DOHH2 (cell line): ENCODE data around the gene GADD45A.

Experiments
- H3F3A ChIP-seq: fragments of 200-600 bp; sonication (generic), shearing (Covaris generic); 2 replicates; pipeline ENCODE4 v1.6.0; 2016; ENCODE audit warnings: antibody characterized with exemption, mild to moderate bottlenecking; ENCODE audit not compliant: control insufficient read depth, insufficient read depth
- H3K27ac ChIP-seq: fragments of 200-600 bp; sonication (generic); 2 replicates; pipeline ENCODE4 v1.5.1; 2014; ENCODE audit warnings: low read depth, mild to moderate bottlenecking, low read length, moderate library complexity
- H3K27me3 ChIP-seq: fragments of 200-600 bp; sonication (generic); 2 replicates; pipeline ENCODE4 v1.6.1; 2014; ENCODE audit warnings: mild to moderate bottlenecking, low read length, mixed read lengths; ENCODE audit not compliant: control insufficient read depth
- H3K36me3 ChIP-seq: fragments of 200-600 bp; sonication (generic); 2 replicates; pipeline ENCODE4 v1.6.1; 2014; ENCODE audit warnings: mild to moderate bottlenecking, low read length, moderate library complexity, mixed read lengths; ENCODE audit not compliant: control insufficient read depth
- H3K4me1 ChIP-seq: fragments of 200-600 bp; sonication (generic); 2 replicates; pipeline ENCODE4 v1.6.1; 2014; ENCODE audit warnings: mild to moderate bottlenecking, low read length, mixed read lengths; ENCODE audit not compliant: control insufficient read depth
- H3K4me2 ChIP-seq: fragments of 200-600 bp; sonication (generic); 2 replicates; pipeline ENCODE4 v1.6.0; 2014; ENCODE audit warnings: mild to moderate bottlenecking, low read length, moderate library complexity
- H3K4me3 ChIP-seq: fragments of 200-600 bp; sonication (generic); 2 replicates; pipeline ENCODE4 v1.5.1; 2014; ENCODE audit warnings: mild to moderate bottlenecking, low read length, mixed read lengths
- H3K79me2 ChIP-seq: fragments of 200-600 bp; sonication (generic); 2 replicates; pipeline ENCODE4 v1.6.1; 2014; ENCODE audit warnings: mild to moderate bottlenecking, low read length, mixed read lengths; ENCODE audit not compliant: control insufficient read depth
- H3K9me2 ChIP-seq: fragments of 200-600 bp; sonication (generic); replicated peaks from 2 replicates; pipeline ENCODE4 v1.6.1; 2014; ENCODE audit warnings: mild to moderate bottlenecking, low read length, mixed read lengths; ENCODE audit not compliant: control insufficient read depth
- H3K9me3 ChIP-seq: fragments of 200-600 bp; sonication (generic); 2 replicates; pipeline ENCODE4 v1.6.1; 2014; ENCODE audit warnings: antibody characterized with exemption, low read length, mixed read lengths; ENCODE audit not compliant: control insufficient read depth, insufficient read depth
- H4K20me1 ChIP-seq: fragments of 200-600 bp; sonication (generic); 2 replicates; pipeline ENCODE4 v1.6.0; 2014; ENCODE audit warnings: low read depth, mild to moderate bottlenecking, antibody characterized with exemption, low read length, moderate library complexity; ENCODE audit not compliant: control insufficient read depth, insufficient read depth
- EZH2phosphoT487 ChIP-seq: fragments of 200-600 bp; sonication (generic); IDR thresholded peaks from 2 replicates; pipeline ENCODE4 v1.6.1; 2017; ENCODE audit warnings: borderline replicate concordance, mild to moderate bottlenecking, antibody characterized with exemption, low read length, moderate library complexity, mixed read lengths
- TF ChIP-seq, protein P1 (sequence below): fragments of 200-600 bp; sonication (generic); IDR thresholded peaks from one replicate; pipeline ENCODE4 v1.5.1; 2014; ENCODE audit warnings: antibody characterized with exemption, mild to moderate bottlenecking, low read depth, low read length; ENCODE audit not compliant: poor library complexity, severe bottlenecking

GADD45A gene

DNA sequence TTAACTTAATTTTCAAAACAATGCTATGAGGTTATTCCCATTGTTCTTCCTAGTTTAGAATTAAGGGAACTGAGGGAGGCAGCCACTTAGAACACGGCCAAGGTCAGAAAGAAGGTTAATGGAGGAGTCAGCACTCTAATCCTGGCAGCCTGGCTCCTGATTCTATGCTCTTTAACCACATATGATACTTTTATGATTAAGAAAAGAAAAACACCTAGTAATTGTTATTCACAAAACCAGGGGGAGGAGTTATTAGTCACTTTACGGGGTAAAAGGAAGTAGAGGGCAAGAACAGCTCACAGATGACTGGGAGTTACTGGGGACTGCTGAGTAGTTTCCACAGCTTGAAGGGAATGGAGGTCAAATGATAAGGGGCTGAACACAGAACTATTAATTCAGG, 38.6 kb downstream of the GADD45A start:
- TF ChIP-seq EZH2phosphoT487: no peak
- TF ChIP-seq, protein P1, sequence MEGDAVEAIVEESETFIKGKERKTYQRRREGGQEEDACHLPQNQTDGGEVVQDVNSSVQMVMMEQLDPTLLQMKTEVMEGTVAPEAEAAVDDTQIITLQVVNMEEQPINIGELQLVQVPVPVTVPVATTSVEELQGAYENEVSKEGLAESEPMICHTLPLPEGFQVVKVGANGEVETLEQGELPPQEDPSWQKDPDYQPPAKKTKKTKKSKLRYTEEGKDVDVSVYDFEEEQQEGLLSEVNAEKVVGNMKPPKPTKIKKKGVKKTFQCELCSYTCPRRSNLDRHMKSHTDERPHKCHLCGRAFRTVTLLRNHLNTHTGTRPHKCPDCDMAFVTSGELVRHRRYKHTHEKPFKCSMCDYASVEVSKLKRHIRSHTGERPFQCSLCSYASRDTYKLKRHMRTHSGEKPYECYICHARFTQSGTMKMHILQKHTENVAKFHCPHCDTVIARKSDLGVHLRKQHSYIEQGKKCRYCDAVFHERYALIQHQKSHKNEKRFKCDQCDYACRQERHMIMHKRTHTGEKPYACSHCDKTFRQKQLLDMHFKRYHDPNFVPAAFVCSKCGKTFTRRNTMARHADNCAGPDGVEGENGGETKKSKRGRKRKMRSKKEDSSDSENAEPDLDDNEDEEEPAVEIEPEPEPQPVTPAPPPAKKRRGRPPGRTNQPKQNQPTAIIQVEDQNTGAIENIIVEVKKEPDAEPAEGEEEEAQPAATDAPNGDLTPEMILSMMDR: no peak
- Histone ChIP-seq H3F3A (no peaks in the 10 kb centered on the region), H3K79me2 (no peaks in the 10 kb centered on the region), H3K4me1 (peaks cover 5% of the 10 kb centered on the region), H3K27me3 (no peaks in the 10 kb centered on the region), H3K4me3 (no peak overlapping the region), H3K9me3 (no peaks in the 10 kb centered on the region), H3K4me2 (no peak overlapping the region), H3K27ac (no peak overlapping the region), H3K36me3 (no peaks in the 10 kb centered on the region), H4K20me1 (no peaks in the 10 kb centered on the region), H3K9me2 (no peaks in the 10 kb centered on the region)

DNA sequence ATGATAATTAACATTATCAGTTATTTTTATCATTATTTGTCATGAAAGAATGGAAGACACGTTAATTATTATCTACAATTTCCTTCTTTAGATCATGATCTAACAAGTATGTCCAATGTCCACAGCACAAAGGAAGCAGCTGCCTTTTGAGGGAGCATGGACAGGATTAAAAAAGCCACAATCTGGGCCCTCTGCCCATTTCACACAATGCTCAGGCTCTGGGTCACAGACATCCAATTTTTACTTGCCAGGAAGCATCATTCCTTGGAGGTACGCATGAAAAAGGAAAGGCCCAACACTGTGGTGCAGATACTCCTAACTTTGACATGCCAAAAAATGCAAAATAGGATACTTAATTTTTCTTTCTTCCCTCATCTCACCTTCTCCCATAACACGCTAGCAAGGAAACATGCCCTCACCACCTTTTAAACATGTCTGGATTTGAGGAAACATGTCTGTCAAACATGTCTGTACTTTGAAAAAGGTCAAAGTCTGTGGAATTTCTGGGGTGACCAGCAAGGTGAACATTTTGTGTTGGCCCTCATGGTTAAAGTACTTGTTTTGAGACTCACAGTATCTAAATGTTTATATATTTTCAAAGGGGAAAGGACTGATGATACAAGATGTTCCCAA, 40.0 kb downstream of the GADD45A start:
- no peaks in the 10 kb centered on the region for H3K9me2 ChIP-seq
- no peaks in the 10 kb centered on the region for H4K20me1 ChIP-seq
- H3F3A ChIP-seq: no peaks in the 10 kb centered on the region
- H3K4me2 ChIP-seq: no peak overlapping the region
- H3K4me3 ChIP-seq: no peak overlapping the region
- H3K36me3 ChIP-seq: no peaks in the 10 kb centered on the region
- no peaks in the 10 kb centered on the region for H3K9me3 ChIP-seq
- H3K4me1 ChIP-seq: peaks cover 5% of the 10 kb centered on the region
- no peaks in the 10 kb centered on the region for H3K27me3 ChIP-seq
- TF ChIP-seq, protein P1: no peak
- no peak for TF ChIP-seq EZH2phosphoT487
- no peaks in the 10 kb centered on the region for H3K79me2 ChIP-seq
- H3K27ac ChIP-seq: no peak overlapping the region

DNA sequence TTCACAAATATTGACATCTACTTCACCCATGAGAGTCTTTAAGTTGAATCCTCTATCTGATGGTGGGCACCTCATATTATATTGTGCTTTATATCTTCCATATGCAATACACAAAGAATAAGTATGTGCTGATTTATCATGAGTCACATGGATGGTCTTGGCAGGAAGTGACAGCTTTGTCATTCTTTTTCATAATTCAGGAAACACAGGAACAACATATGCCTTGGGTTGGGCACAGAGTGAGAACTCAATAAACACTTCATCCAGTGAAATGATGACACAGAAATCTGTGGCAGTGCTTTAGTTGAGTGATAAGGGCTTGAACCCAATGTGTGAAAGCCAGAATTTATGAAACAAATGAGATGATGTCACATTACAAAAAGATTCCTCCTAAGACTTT, 41.2 kb downstream of the GADD45A start:
- H3K36me3 ChIP-seq: no peaks in the 10 kb centered on the region
- no peaks in the 10 kb centered on the region for H3K27me3 ChIP-seq
- H4K20me1 ChIP-seq: no peaks in the 10 kb centered on the region
- no peak overlapping the region for H3K27ac ChIP-seq
- no peak overlapping the region for H3K4me3 ChIP-seq
- H3K9me3 ChIP-seq: no peaks in the 10 kb centered on the region
- no peak overlapping the region for H3K4me2 ChIP-seq
- no peaks in the 10 kb centered on the region for H3F3A ChIP-seq
- H3K4me1 ChIP-seq: peaks cover 5% of the 10 kb centered on the region
- no peak for TF ChIP-seq EZH2phosphoT487
- TF ChIP-seq, protein P1: no peak
- no peaks in the 10 kb centered on the region for H3K79me2 ChIP-seq
- no peaks in the 10 kb centered on the region for H3K9me2 ChIP-seq
